Ovary (tissue), 3 donors: ENCODE data around the gene SHISA4.

ENCODE experiments used
- EP300 ChIP-seq: sonication (generic); formaldehyde crosslinking; IDR thresholded peaks from one replicate; pipeline ENCODE4 v1.6.1; 2017; ENCODE audit warnings: antibody characterized with exemption
- POLR2A ChIP-seq: fragments of 450-650 bp; IDR thresholded peaks from one replicate; pipeline ENCODE4 v1.6.1; 2017; ENCODE audit warnings: antibody characterized with exemption, mild to moderate bottlenecking, moderate library complexity
- TF ChIP-seq, protein P1 (sequence below), 3 donors: fragments of 450-650 bp in 2 of 3; fragments of 200-600 bp in 1 of 3; IDR thresholded peaks; one replicate each; pipeline versions ENCODE4 v1.5.1 to v1.8.0; 2016 to 2022; ENCODE audit warnings: antibody characterized with exemption in 3 of 3, mild to moderate bottlenecking in 1 of 3
- donor health status: DM: no; HTN: no; CAD: no.

DNA sequence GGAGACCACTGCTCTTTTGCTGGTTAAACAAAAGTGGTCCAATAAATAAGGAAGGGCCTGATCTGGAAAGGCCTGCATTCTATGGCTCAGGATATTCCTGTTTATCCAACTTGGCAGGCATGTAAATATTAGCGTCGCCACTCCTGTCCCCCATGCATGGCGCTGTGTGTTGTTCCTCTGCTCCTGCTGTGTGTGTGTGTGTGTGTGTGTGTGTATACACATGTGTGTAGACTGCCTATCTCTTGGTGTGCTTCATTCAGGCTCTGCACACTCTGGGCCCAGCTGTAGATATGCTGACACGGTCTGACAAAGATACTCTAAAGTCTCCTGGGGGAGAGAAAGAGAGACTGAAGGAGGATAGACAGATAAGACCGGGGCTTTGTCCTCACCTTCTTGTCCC, 50.9 kb downstream of the SHISA4 start:
- TF ChIP-seq, protein P1, sequence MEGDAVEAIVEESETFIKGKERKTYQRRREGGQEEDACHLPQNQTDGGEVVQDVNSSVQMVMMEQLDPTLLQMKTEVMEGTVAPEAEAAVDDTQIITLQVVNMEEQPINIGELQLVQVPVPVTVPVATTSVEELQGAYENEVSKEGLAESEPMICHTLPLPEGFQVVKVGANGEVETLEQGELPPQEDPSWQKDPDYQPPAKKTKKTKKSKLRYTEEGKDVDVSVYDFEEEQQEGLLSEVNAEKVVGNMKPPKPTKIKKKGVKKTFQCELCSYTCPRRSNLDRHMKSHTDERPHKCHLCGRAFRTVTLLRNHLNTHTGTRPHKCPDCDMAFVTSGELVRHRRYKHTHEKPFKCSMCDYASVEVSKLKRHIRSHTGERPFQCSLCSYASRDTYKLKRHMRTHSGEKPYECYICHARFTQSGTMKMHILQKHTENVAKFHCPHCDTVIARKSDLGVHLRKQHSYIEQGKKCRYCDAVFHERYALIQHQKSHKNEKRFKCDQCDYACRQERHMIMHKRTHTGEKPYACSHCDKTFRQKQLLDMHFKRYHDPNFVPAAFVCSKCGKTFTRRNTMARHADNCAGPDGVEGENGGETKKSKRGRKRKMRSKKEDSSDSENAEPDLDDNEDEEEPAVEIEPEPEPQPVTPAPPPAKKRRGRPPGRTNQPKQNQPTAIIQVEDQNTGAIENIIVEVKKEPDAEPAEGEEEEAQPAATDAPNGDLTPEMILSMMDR (IDR thresholded peaks at IDR 0.05), result no peak
- TF ChIP-seq POLR2A, result no peak
- TF ChIP-seq EP300, result no peak
